PC-3 (cell line): ENCODE data around the gene RDX. TPM values are rescaled to one million over a fixed set of nuclear protein-coding genes. Genes with fewer than 3 reads are reported as not detected.
A peak's percentile ranks its signal among the peaks of the same experiment; 100 is the strongest.

Source experiments
- ATAC-seq: fragments of 200-7000 bp; cut with Tn5 transposase; 2 replicates; pipeline ENCODE4 v1.9.1; 2020; ENCODE audit warnings: mild to moderate bottlenecking, moderate library complexity
- BruUV-seq: library from RNA; stranded (reverse); fragments of 400-500 nt; replicated peaks from 2 replicates; lab custom pipeline; 2021; lab: Mats Ljungman, UMichigan
- CTCF ChIA-PET: fragments of 300-600 bp; sonication (Branson Sonifier 250); formaldehyde crosslinking; loops from one replicate; lab custom pipeline; 2022; ENCODE audit warnings: antibody characterized with exemption; lab: Charles Lee
- POLR2A ChIA-PET: fragments of 300-600 bp; sonication (Branson Sonifier 250); formaldehyde crosslinking; loops from one replicate; lab custom pipeline; 2022; ENCODE audit warnings: antibody characterized with exemption; ENCODE audit not compliant: unreplicated experiment; lab: Charles Lee
- DNase-seq: peaks from one replicate; pipeline ENCODE4 v3.0.0-alpha.2; 2015
- H2AFZ ChIP-seq: fragments of 300-600 bp; sonication (generic); 2 replicates; pipeline ENCODE4 v1.6.0; 2016; ENCODE audit warnings: antibody characterized with exemption, low read length
- H3F3A ChIP-seq: fragments of 300-600 bp; sonication (generic); one replicate; pipeline ENCODE4 v1.6.0; 2017; ENCODE audit warnings: antibody characterized with exemption, low read length, control low read depth, mild to moderate bottlenecking; ENCODE audit not compliant: unreplicated experiment
- H3K27ac ChIP-seq: fragments of 300-600 bp; sonication (generic); 2 replicates; pipeline ENCODE4 v1.5.1; 2016; ENCODE audit warnings: mild to moderate bottlenecking, low read length
- H3K27me3 ChIP-seq: fragments of 300-600 bp; sonication (generic); 2 replicates; pipeline ENCODE4 v1.6.1; 2016; ENCODE audit warnings: low read length, mixed read lengths
- H3K36me3 ChIP-seq: fragments of 300-600 bp; sonication (generic); 2 replicates; pipeline ENCODE4 v1.6.1; 2016; ENCODE audit warnings: low read depth, mixed run types, low read length, mixed read lengths
- H3K4me1 ChIP-seq: fragments of 300-600 bp; sonication (generic); 2 replicates; pipeline ENCODE4 v1.5.1; 2016; ENCODE audit warnings: low read length; ENCODE audit not compliant: insufficient read depth
- H3K4me2 ChIP-seq: fragments of 300-600 bp; sonication (generic); 2 replicates; pipeline ENCODE4 v1.6.0; 2016; ENCODE audit warnings: low read length
- H3K4me3 ChIP-seq: fragments of 300-600 bp; sonication (generic); 2 replicates; pipeline ENCODE4 v1.5.1; 2016; ENCODE audit warnings: mild to moderate bottlenecking, low read length, mixed read lengths
- H3K79me2 ChIP-seq: fragments of 300-600 bp; sonication (generic); 2 replicates; pipeline ENCODE4 v1.6.1; 2017; ENCODE audit warnings: low read length, mixed read lengths
- H3K9ac ChIP-seq: fragments of 300-600 bp; sonication (generic); 2 replicates; pipeline ENCODE4 v1.6.0; 2016; ENCODE audit warnings: mild to moderate bottlenecking, low read length
- H3K9me2 ChIP-seq: fragments of 300-600 bp; sonication (generic); replicated peaks from 2 replicates; pipeline ENCODE4 v1.6.1; 2016; ENCODE audit warnings: mixed run types, low read length, mixed read lengths
- H3K9me3 ChIP-seq: fragments of 300-600 bp; sonication (generic); 2 replicates; pipeline ENCODE4 v1.6.1; 2016; ENCODE audit warnings: low read length, mixed read lengths
- H4K20me1 ChIP-seq: fragments of 300-600 bp; sonication (generic); 2 replicates; pipeline ENCODE4 v1.6.1; 2016; ENCODE audit warnings: low read length, mixed read lengths
- EZH2 ChIP-seq: fragments of 300-600 bp; sonication (generic); IDR thresholded peaks from one replicate; pipeline ENCODE4 v1.6.1; 2017; ENCODE audit warnings: antibody characterized with exemption, mild to moderate bottlenecking, low read length; ENCODE audit not compliant: unreplicated experiment
- EZH2phosphoT487 ChIP-seq: fragments of 300-600 bp; sonication (generic); IDR thresholded peaks from 2 replicates; pipeline ENCODE4 v1.6.1; 2018; ENCODE audit warnings: mild to moderate bottlenecking, antibody characterized with exemption, low read length, borderline replicate concordance
- intact Hi-C: fragments of 100-400 bp; cut with micrococcal nuclease; formaldehyde crosslinking; loops from 2 replicates; pipeline ENCODE4 v1.9.0; 2023
- total RNA-seq: library from RNA; depleted of rRNA; stranded (reverse); fragments of >200 nt; gene quantifications from 2 replicates; pipeline ENCODE4 v1.2.3, GENCODE V29; 2014
- TF ChIP-seq, protein P1 (sequence below): fragments of 300-600 bp; sonication (generic); conservative IDR thresholded peaks from 2 replicates; pipeline ENCODE4 v1.5.1; 2017; ENCODE audit warnings: antibody characterized with exemption, low read depth, mild to moderate bottlenecking, low read length

Gene RDX
- total RNA-seq, 1 experiment from 2014 or later = 86.2 TPM

- no peaks in the 10 kb centered on the region for H3F3A ChIP-seq
- H4K20me1 ChIP-seq = no peaks in the 10 kb centered on the region
- no peaks in the 10 kb centered on the region for H3K9me2 ChIP-seq
- TF ChIP-seq, protein P1, sequence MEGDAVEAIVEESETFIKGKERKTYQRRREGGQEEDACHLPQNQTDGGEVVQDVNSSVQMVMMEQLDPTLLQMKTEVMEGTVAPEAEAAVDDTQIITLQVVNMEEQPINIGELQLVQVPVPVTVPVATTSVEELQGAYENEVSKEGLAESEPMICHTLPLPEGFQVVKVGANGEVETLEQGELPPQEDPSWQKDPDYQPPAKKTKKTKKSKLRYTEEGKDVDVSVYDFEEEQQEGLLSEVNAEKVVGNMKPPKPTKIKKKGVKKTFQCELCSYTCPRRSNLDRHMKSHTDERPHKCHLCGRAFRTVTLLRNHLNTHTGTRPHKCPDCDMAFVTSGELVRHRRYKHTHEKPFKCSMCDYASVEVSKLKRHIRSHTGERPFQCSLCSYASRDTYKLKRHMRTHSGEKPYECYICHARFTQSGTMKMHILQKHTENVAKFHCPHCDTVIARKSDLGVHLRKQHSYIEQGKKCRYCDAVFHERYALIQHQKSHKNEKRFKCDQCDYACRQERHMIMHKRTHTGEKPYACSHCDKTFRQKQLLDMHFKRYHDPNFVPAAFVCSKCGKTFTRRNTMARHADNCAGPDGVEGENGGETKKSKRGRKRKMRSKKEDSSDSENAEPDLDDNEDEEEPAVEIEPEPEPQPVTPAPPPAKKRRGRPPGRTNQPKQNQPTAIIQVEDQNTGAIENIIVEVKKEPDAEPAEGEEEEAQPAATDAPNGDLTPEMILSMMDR = no peak
- TF ChIP-seq EZH2 = no peak
- TF ChIP-seq EZH2phosphoT487 = no peak
- no peak overlapping the region for H3K4me3 ChIP-seq
- ChIA-PET CTCF (no interaction called here), POLR2A (no interaction called here)
- H3K9me3 ChIP-seq = no peaks in the 10 kb centered on the region
- H3K4me2 ChIP-seq = no peak overlapping the region
- no peak overlapping the region for H3K27ac ChIP-seq
- H3K79me2 ChIP-seq = no peaks in the 10 kb centered on the region
- no TSS peak for BruUV-seq
- DNase-seq (no peak), ATAC-seq (no peak)
- no peaks in the 10 kb centered on the region for H3K27me3 ChIP-seq
- intact Hi-C loops = no loop called here
- no peaks in the 10 kb centered on the region for H3K36me3 ChIP-seq
- H3K9ac ChIP-seq = no peak overlapping the region
- no peak overlapping the region for H2AFZ ChIP-seq
- H3K4me1 ChIP-seq = peaks cover 8% of the 10 kb centered on the region; the same call in 1 of the 2 replicates
These were observed 22.4 kb upstream of the RDX start for GRCh38 chr11:110318638-110319404.

GRCh38 chr11:110317516-110317932 lies 21.1 kb upstream of the RDX start:
- Histone ChIP-seq H3K9me2 (no peaks in the 10 kb centered on the region), H4K20me1 (no peaks in the 10 kb centered on the region), H3K27me3 (no peaks in the 10 kb centered on the region), H2AFZ (no peak overlapping the region), H3F3A (no peaks in the 10 kb centered on the region), H3K27ac (no peak overlapping the region), H3K79me2 (no peaks in the 10 kb centered on the region), H3K4me2 (no peak overlapping the region), H3K4me3 (no peak overlapping the region), H3K4me1 (peaks cover 13% of the 10 kb centered on the region), H3K36me3 (no peaks in the 10 kb centered on the region), H3K9ac (no peak overlapping the region), H3K9me3 (no peaks in the 10 kb centered on the region)
- no TSS peak for BruUV-seq
- ChIA-PET CTCF (no interaction called here), POLR2A (no interaction called here)
- no peak for ATAC-seq
- peak; percentile 51 for DNase-seq
- intact Hi-C loops = no loop called here
- TF ChIP-seq, protein P1 = no peak
- no peak for TF ChIP-seq EZH2phosphoT487
- TF ChIP-seq EZH2 = no peak

GRCh38 chr11:110314366-110315095 lies 18.1 kb upstream of the RDX start:
- Histone ChIP-seq H3F3A (no peaks in the 10 kb centered on the region), H3K27ac (no peak overlapping the region), H3K27me3 (no peaks in the 10 kb centered on the region), H2AFZ (no peak overlapping the region), H3K9me3 (no peaks in the 10 kb centered on the region), H3K4me2 (no peak overlapping the region), H3K79me2 (no peaks in the 10 kb centered on the region), H4K20me1 (no peaks in the 10 kb centered on the region), H3K9me2 (no peaks in the 10 kb centered on the region), H3K36me3 (no peaks in the 10 kb centered on the region), H3K4me1 (peaks cover 27% of the 10 kb centered on the region), H3K4me3 (no peak overlapping the region), H3K9ac (no peak overlapping the region)
- no peak for DNase-seq
- intact Hi-C loops = no loop called here
- ChIA-PET CTCF (no interaction called here), POLR2A (no interaction called here)
- no TSS peak for BruUV-seq
- no peak for TF ChIP-seq EZH2
- TF ChIP-seq, protein P1 = 0 out of 2 replicates have a peak, but pooled peaks have one; percentile 13
- ATAC-seq = no peak; the same call in 1 of the 2 replicates
